K562 (cell line): ENCODE results near the gene HSPB3. TPM values are rescaled to one million over a fixed set of nuclear protein-coding genes. Genes with fewer than 3 reads are reported as not detected.

Source experiments
- ATAC-seq: fragments of 200-7000 bp; cut with Tn5 transposase; 3 replicates; pipeline ENCODE4 v1.9.1; 2020; ENCODE audit warnings: moderate library complexity
- BruUV-seq: library from RNA; stranded (reverse); fragments of 400-500 nt; replicated peaks from 2 replicates; lab custom pipeline; 2021; lab: Mats Ljungman, UMichigan
- CTCF ChIA-PET: fragments of 300-600 bp; formaldehyde crosslinking; extraction: SDS; loops from one replicate; lab custom pipeline; 2021; ENCODE audit warnings: low intra/inter-chr PET ratio; lab: Yijun Ruan, JAX
- POLR2A ChIA-PET: fragments of 300-600, 350-650 bp; sonication (Branson Sonifier 250); formaldehyde crosslinking; extraction: SDS; loops from one replicate; lab custom pipeline; 2021; ENCODE audit warnings: antibody characterized with exemption, inconsistent platforms; lab: Yijun Ruan, JAX
- DNase-seq, 4 experiments: peaks; one replicate each; pipeline versions ENCODE4 v3.0.0 to v3.0.0-alpha.2; 2011 to 2018; ENCODE audit warnings: low spot score in 3 of 4, mixed read lengths in 3 of 4; ENCODE audit errors: extremely low read depth in 1 of 4
- FAIRE-seq: peaks from 2 replicates; lab custom pipeline; 2011; peaks lifted over from hg19 to GRCh38; lab: Jason Lieb, UNC
- H2AFZ ChIP-seq: 2 replicates; pipeline ENCODE4 v1.6.0; 2011; ENCODE audit warnings: low read depth, low read length, control low read depth, inconsistent platforms
- H3K27ac ChIP-seq: fragments of 200-600 bp; 3 replicates; pipeline ENCODE4 v1.8.0; 2011; ENCODE audit warnings: low read depth, mild to moderate bottlenecking, control low read depth, inconsistent platforms, low read length, moderate library complexity, mixed read lengths; ENCODE audit errors: extremely low read depth
- H3K27me3 ChIP-seq, 2 experiments: fragments of 300-600 bp in 1 of 2; 2 replicates in 1 of 2; 3 replicates in 1 of 2; pipeline versions ENCODE4 v1.6.0 to v1.8.0; 2011; ENCODE audit warnings: inconsistent platforms in 2 of 2, low read length in 2 of 2, mild to moderate bottlenecking in 1 of 2, mixed read lengths in 1 of 2, moderate library complexity in 1 of 2; ENCODE audit not compliant: control insufficient read depth in 2 of 2, insufficient read depth in 2 of 2
- H3K36me3 ChIP-seq: fragments of 300-600 bp; 3 replicates; pipeline ENCODE4 v1.8.0; 2011; ENCODE audit warnings: mild to moderate bottlenecking, low read length, inconsistent platforms; ENCODE audit not compliant: control insufficient read depth, insufficient read depth
- H3K4me1 ChIP-seq, 2 experiments: fragments of 200-600 bp in 1 of 2; replicated peaks in 1 of 2; 2 replicates in 1 of 2; 3 replicates in 1 of 2; pipeline versions ENCODE4 v1.5.1 to v1.8.0; 2011; ENCODE audit warnings: inconsistent platforms in 2 of 2, low read length in 2 of 2, mild to moderate bottlenecking in 1 of 2, mixed read lengths in 1 of 2, moderate library complexity in 1 of 2; ENCODE audit not compliant: control insufficient read depth in 2 of 2, insufficient read depth in 2 of 2
- H3K4me2 ChIP-seq: 2 replicates; pipeline ENCODE4 v1.6.1; 2011; ENCODE audit warnings: low read length, control low read depth, inconsistent platforms, mixed read lengths; ENCODE audit not compliant: insufficient read depth
- H3K4me3 ChIP-seq: fragments of 200-600 bp; sonication (generic), shearing (Covaris generic); 2 replicates; pipeline ENCODE4 v1.5.1; 2016; ENCODE audit warnings: control low read depth, inconsistent platforms
- H3K79me2 ChIP-seq: fragments of 200-600 bp; 3 replicates; pipeline ENCODE4 v1.8.0; 2011; ENCODE audit warnings: low read length, inconsistent platforms; ENCODE audit not compliant: control insufficient read depth, insufficient read depth
- H3K9ac ChIP-seq, 2 experiments: 2 replicates each; pipeline versions ENCODE4 v1.6.0 to v1.6.1; 2011; ENCODE audit warnings: low read depth in 2 of 2, low read length in 2 of 2, control low read depth in 1 of 2, inconsistent platforms in 1 of 2, mild to moderate bottlenecking in 1 of 2, mixed read lengths in 1 of 2; ENCODE audit not compliant: insufficient read depth in 1 of 2
- H3K9me1 ChIP-seq: one replicate; pipeline ENCODE4 v1.6.0; 2011; ENCODE audit warnings: inconsistent platforms, mild to moderate bottlenecking, low read length, moderate library complexity; ENCODE audit not compliant: control insufficient read depth, insufficient read depth
- H3K9me3 ChIP-seq: replicated peaks from 2 replicates; pipeline ENCODE4 v1.5.1; 2011; ENCODE audit warnings: low read depth, low read length, inconsistent platforms; ENCODE audit not compliant: control insufficient read depth, insufficient read depth
- H4K20me1 ChIP-seq: replicated peaks from 2 replicates; pipeline ENCODE4 v1.6.1; 2011; ENCODE audit warnings: low read length, inconsistent platforms, mixed read lengths; ENCODE audit not compliant: control insufficient read depth, insufficient read depth
- ARID2 ChIP-seq: fragments of 450-650 bp; IDR thresholded peaks from 2 replicates; pipeline ENCODE4 v1.6.1; 2017; ENCODE audit warnings: antibody characterized with exemption, mild to moderate bottlenecking
- CCAR2 ChIP-seq: fragments of 200-400 bp; formaldehyde crosslinking; IDR thresholded peaks from 2 replicates; pipeline ENCODE4 v1.6.1; 2017; ENCODE audit warnings: mild to moderate bottlenecking, low read depth, low read length
- CREBBP ChIP-seq: IDR thresholded peaks from one replicate; pipeline ENCODE4 v1.6.1; 2012; ENCODE audit warnings: low read depth, mild to moderate bottlenecking, control low read depth, inconsistent platforms, low read length
- IFI16 ChIP-seq: fragments of 250-450 bp; sonication (Bioruptor Pico); IDR thresholded peaks from 2 replicates; pipeline ENCODE4 v2.1.2; 2022; ENCODE audit warnings: mild to moderate bottlenecking, inconsistent platforms
- MBD2 ChIP-seq: sonication (generic); IDR thresholded peaks from 2 replicates; pipeline ENCODE4 v1.6.1; 2016; ENCODE audit warnings: low read depth, borderline replicate concordance
- MCM5 ChIP-seq: fragments of 450-650 bp; IDR thresholded peaks from 2 replicates; pipeline ENCODE4 v1.6.1; 2016; ENCODE audit warnings: low read depth
- NELFE ChIP-seq: IDR thresholded peaks from 2 replicates; pipeline ENCODE4 v1.6.1; 2011; ENCODE audit warnings: mild to moderate bottlenecking; ENCODE audit not compliant: insufficient read depth, insufficient read length
- NR1H2 ChIP-seq: sonication (generic); formaldehyde crosslinking; IDR thresholded peaks from 2 replicates; pipeline ENCODE4 v1.4.0; 2020; ENCODE audit warnings: mild to moderate bottlenecking, missing genetic modification reagents
- NRF1 ChIP-seq, 2 experiments: fragments of 450-650 bp; IDR thresholded peaks in 1 of 2; conservative IDR thresholded peaks in 1 of 2; 2 replicates each; pipeline ENCODE4 v1.6.1; 2014; ENCODE audit warnings: mild to moderate bottlenecking in 2 of 2
- PTTG1 ChIP-seq: fragments of 450-650 bp; IDR thresholded peaks from 2 replicates; pipeline ENCODE4 v1.6.1; 2016; ENCODE audit warnings: low read depth, mild to moderate bottlenecking, missing genetic modification characterization, missing compliant biosample characterization
- RBM25 ChIP-seq: fragments of 200-400 bp; formaldehyde crosslinking; IDR thresholded peaks from 2 replicates; pipeline ENCODE4 v1.6.1; 2018; ENCODE audit warnings: low read length, low read depth, moderate library complexity; ENCODE audit not compliant: severe bottlenecking
- RNF219 ChIP-seq: fragments of 250-450 bp; sonication (Bioruptor Pico); IDR thresholded peaks from 2 replicates; pipeline ENCODE4 v1.5.0; 2022; ENCODE audit warnings: mild to moderate bottlenecking
- SAP30 ChIP-seq: fragments of 200-600 bp; sonication (generic); IDR thresholded peaks from 2 replicates; pipeline ENCODE4 v1.6.1; 2012; ENCODE audit warnings: borderline replicate concordance, low read depth, mild to moderate bottlenecking, moderate library complexity, low read length, control low read depth, inconsistent platforms; ENCODE audit not compliant: insufficient read depth, poor library complexity, severe bottlenecking
- SMARCB1 ChIP-seq: IDR thresholded peaks from 2 replicates; pipeline ENCODE4 v1.6.1; 2011; ENCODE audit warnings: improper control_type of control experiment, low read depth; ENCODE audit not compliant: insufficient read length
- TFE3 ChIP-seq: fragments of 450-650 bp; formaldehyde crosslinking; IDR thresholded peaks from 2 replicates; pipeline ENCODE4 v1.4.0; 2020; ENCODE audit warnings: mild to moderate bottlenecking, mixed read lengths
- ZFP1 ChIP-seq: fragments of 450-650 bp; formaldehyde crosslinking; IDR thresholded peaks from 2 replicates; pipeline ENCODE4 v1.4.0; 2020; ENCODE audit warnings: mild to moderate bottlenecking, mixed read lengths
- ZNF274 ChIP-seq: IDR thresholded peaks from 2 replicates; pipeline ENCODE4 v1.6.1; 2011; ENCODE audit warnings: low read depth, mild to moderate bottlenecking, low read length, moderate library complexity, borderline replicate concordance
- ZNF41 ChIP-seq: fragments of 250-450 bp; sonication (Bioruptor Pico); conservative IDR thresholded peaks from 2 replicates; pipeline ENCODE4 v1.4.0; 2020; ENCODE audit warnings: mild to moderate bottlenecking
- ZNF583 ChIP-seq: fragments of 250-450 bp; sonication (Bioruptor Pico); IDR thresholded peaks from 2 replicates; pipeline ENCODE4 v1.4.0; 2020
- WGBS: fragments of 100-300 bp; shearing (Covaris generic); methylation state at CpG from one replicate; pipeline ENCODE4 v1.1.6; 2016; ENCODE audit warnings: low coverage, mixed read lengths; ENCODE audit not compliant: insufficient coverage; ENCODE audit errors: missing lambda C conversion rate; 5-methylcytosine and 5-hydroxymethylcytosine counted together
- in situ Hi-C: fragments of 300-500 bp; cut with MboI; formaldehyde crosslinking; loops from 4 replicates; pipeline ENCODE4 v1.15.0; 2018; ENCODE audit warnings: inconsistent platforms, mixed read lengths
- intact Hi-C: fragments of 100-400 bp; cut with micrococcal nuclease; formaldehyde crosslinking; loops from 2 replicates; pipeline ENCODE4 v1.14.2; 2022
- polyA plus RNA-seq, 8 experiments: library from polyadenylated mRNA; depleted of rRNA in 4 of 8; stranded (reverse) in 5 of 8; unstranded in 3 of 8; fragments of >200 nt; fragmentation: Nextera tagmentation in 2 of 8; fragmentation: Illumina TruSeq in 1 of 8; extraction: Ambion mirVana in 2 of 8; extraction: Trizol in 1 of 8; gene quantifications; 2 replicates each; pipeline versions ENCODE4 v1.2.1 to v1.2.3, GENCODE V29; 2011 to 2014; ENCODE audit warnings: inconsistent platforms in 1 of 8, missing spikeins in 1 of 8
- total RNA-seq, 7 experiments: library from RNA; depleted of rRNA in 6 of 7; stranded (reverse); fragments of >200 nt in 6 of 7; fragmentation: Illumina TruSeq in 2 of 7; extraction: Trizol in 2 of 7; gene quantifications; 2 replicates each; pipeline versions ENCODE4 v1.2.1 to v1.2.3, GENCODE V29; 2011 to 2021; ENCODE audit warnings: low replicate concordance in 1 of 7

Gene HSPB3
- total and polyA plus RNA-seq, 9 of the 15 experiments (the other 6 are each of a cell fraction or from before 2014, with no cell fraction given) = 2.4 to 6.3 (median 3.4) TPM

- intact Hi-C loops (no loop called here), in situ Hi-C loops (no loop called here)
- no peak for TF ChIP-seq CREBBP
- TF ChIP-seq PTTG1 (tag) = no peak
- TF ChIP-seq NELFE = no peak
- no peak for TF ChIP-seq IFI16 (CRISPR knock-in tag)
- TF ChIP-seq RNF219 (CRISPR knock-in tag) = no peak
- TF ChIP-seq MCM5 = no peak
- no peak for TF ChIP-seq MBD2
- TF ChIP-seq SAP30 = no peak
- TF ChIP-seq CCAR2 = no peak
- TF ChIP-seq NR1H2 (CRISPR knock-in tag) = no peak
- TF ChIP-seq SMARCB1 = no peak
- TF ChIP-seq ZFP1 = no peak
- TF ChIP-seq NRF1 (conservative IDR thresholded peaks at IDR 0.05 in 1 of 2, IDR thresholded peaks at IDR 0.05 in 1 of 2) = no peak
- TF ChIP-seq ZNF41 = no peak
- TF ChIP-seq RBM25 = no peak
- no peak for TF ChIP-seq TFE3 (CRISPR knock-in tag)
- no peak for TF ChIP-seq ARID2
- TF ChIP-seq ZNF274 = no peak
- TF ChIP-seq ZNF583 (CRISPR knock-in tag) = no peak
- no TSS peak for BruUV-seq
- H3K4me3 ChIP-seq = no peak overlapping the region
- no peak for ATAC-seq
- H3K36me3 ChIP-seq = no peaks in the 10 kb centered on the region
- DNase-seq = no peak
- no peak overlapping the region for H3K27ac ChIP-seq
- FAIRE-seq = no peak
- no peak overlapping the region for H3K9ac ChIP-seq
- no peaks in the 10 kb centered on the region for H4K20me1 ChIP-seq
- H2AFZ ChIP-seq = no peak overlapping the region
- no peaks in the 10 kb centered on the region for H3K79me2 ChIP-seq
- POLR2A ChIA-PET = interaction anchor here (0.6 to 2.8 kb wide), 3 partner anchors 10 to 30 kb away, joined by 3 to 7 read pairs (median 3); partner anchors contain the start of gene HSPB3
- CTCF ChIA-PET = no interaction called here
- H3K9me3 ChIP-seq = no peaks in the 10 kb centered on the region
- no peaks in the 10 kb centered on the region for H3K9me1 ChIP-seq
- 31% methylated on average over 1 of the region's 1 CpG for WGBS
- H3K27me3 ChIP-seq = no peaks in the 10 kb centered on the region
- peaks cover 0 to 7% of the 10 kb centered on the region in 2 experiments; a peak in 3 of 5 replicates for H3K4me1 ChIP-seq
- H3K4me2 ChIP-seq = no peak overlapping the region
These were observed 15.2 kb downstream of the HSPB3 start for GRCh38 chr5:54470677-54471076.
